ENCODE results near the gene CDC20.

Gene CDC20

DNA sequence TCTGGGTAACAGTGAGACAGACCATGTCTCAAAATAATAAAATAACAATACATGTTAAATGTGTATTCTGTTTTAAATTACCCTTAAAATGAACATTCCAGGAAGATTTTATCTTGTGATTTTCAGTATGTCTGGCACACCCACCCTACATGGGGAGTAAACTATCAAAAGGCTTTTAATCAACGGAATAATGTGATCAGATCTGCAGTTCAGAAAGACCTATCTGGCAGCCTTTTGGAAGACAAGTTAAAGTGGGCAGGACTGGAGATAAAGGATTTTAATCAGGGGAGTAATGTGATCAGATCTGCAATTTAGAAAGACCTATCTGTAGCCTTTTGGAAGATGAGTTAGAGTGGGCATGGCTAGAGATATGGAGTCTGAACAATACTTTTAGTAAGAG, 20.7 kb downstream of the CDC20 start:
- DNase-seq (ENCODE audit: low read depth, low spot score): no peak
- H3K9ac ChIP-seq (ENCODE audit: insufficient read length): no peak overlapping the region

DNA sequence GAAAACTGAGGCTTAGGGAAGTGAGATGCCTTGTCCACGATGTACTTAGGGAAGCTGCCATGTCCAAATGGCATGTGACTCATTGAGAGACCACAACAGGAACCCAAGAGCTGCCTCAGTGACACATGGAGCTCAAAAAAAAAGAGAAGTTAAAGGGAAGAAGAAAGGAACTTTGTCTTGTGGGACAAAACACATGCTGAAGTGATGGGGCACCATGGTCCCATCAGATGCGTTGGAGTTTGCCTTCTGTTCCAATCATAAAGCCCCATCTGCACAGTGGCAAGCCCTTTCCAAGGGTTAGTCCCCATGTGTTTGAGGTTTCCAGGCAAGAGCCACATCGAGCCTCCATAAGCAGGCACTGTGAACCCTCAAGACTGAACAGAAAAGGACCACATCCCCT, 22.8 kb downstream of the CDC20 start:
- TF ChIP-seq EZH2 (IDR thresholded peaks at IDR 0.05) (no peak), FOXP2 (optimal IDR thresholded peaks at IDR 0.05; ENCODE audit: control extremely low read depth, extremely low read length, insufficient read depth) (no peak), POLR2AphosphoS5 (IDR thresholded peaks at IDR 0.05; ENCODE audit: borderline replicate concordance, low read depth, low read length) (no peak)
- DNase-seq (ENCODE audit: low read depth, low spot score): no peak
- Histone ChIP-seq H3K9ac (ENCODE audit: insufficient read length) (no peak overlapping the region), H3K4me3 (no peak overlapping the region), H3K27ac (no peak overlapping the region), H3K9me3 (ENCODE audit: low read depth, low read length) (no peaks in the 10 kb centered on the region), H3K36me3 (ENCODE audit: insufficient read depth, low read length) (peaks cover 38% of the 10 kb centered on the region)

More for the DNA sequence above, 20.7 kb downstream of the CDC20 start:
- TF ChIP-seq FOXP2 (optimal IDR thresholded peaks at IDR 0.05; ENCODE audit: control extremely low read depth, extremely low read length, insufficient read depth) (no peak), EZH2 (IDR thresholded peaks at IDR 0.05) (no peak), POLR2AphosphoS5 (IDR thresholded peaks at IDR 0.05; ENCODE audit: borderline replicate concordance, low read depth, low read length) (no peak)
- Histone ChIP-seq H3K9me3 (ENCODE audit: low read depth, low read length) (no peaks in the 10 kb centered on the region), H3K27ac (no peak overlapping the region), H3K36me3 (ENCODE audit: insufficient read depth, low read length) (peaks cover 16% of the 10 kb centered on the region; the same call in 1 of the 2 replicates), H3K4me3 (no peak overlapping the region)

- Histone ChIP-seq H3K9me3 (ENCODE audit: low read depth, low read length) (no peaks in the 10 kb centered on the region), H3K27ac (no peak overlapping the region), H3K36me3 (ENCODE audit: insufficient read depth, low read length) (peaks cover 42% of the 10 kb centered on the region), H3K9ac (ENCODE audit: insufficient read length) (no peak overlapping the region), H3K4me3 (no peak overlapping the region)
- TF ChIP-seq POLR2AphosphoS5 (IDR thresholded peaks at IDR 0.05; ENCODE audit: borderline replicate concordance, low read depth, low read length) (no peak), FOXP2 (optimal IDR thresholded peaks at IDR 0.05; ENCODE audit: control extremely low read depth, extremely low read length, insufficient read depth) (no peak), EZH2 (IDR thresholded peaks at IDR 0.05) (no peak)
- no peak for DNase-seq (ENCODE audit: low read depth, low spot score)
These were observed 23.4 kb downstream of the CDC20 start for GRCh38 chr1:43382027-43382779.

DNA sequence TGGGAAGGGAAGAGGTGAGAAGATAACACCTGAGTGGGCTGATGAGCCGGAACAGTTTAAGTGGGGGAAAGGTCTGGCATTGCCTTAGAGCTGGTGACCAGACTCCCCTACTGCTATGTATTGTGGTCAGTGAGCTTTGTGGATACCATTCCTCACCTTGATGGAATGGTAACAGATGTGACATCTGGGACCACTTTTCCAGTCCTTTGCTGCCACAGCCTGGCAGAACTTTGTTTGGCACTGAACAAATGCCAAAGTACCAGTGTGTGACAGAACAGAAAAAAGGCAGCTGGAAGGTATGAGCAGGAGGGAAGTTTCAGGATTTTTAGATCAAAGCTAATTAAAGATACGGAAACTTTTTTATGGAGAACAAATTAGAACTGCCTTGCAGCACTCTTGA, 24.7 kb downstream of the CDC20 start:
- Histone ChIP-seq H3K9me3 (ENCODE audit: low read depth, low read length) (no peaks in the 10 kb centered on the region), H3K9ac (ENCODE audit: insufficient read length) (no peak overlapping the region), H3K4me3 (no peak overlapping the region), H3K27ac (no peak overlapping the region), H3K36me3 (ENCODE audit: insufficient read depth, low read length) (peaks cover 42% of the 10 kb centered on the region)
- TF ChIP-seq POLR2AphosphoS5 (IDR thresholded peaks at IDR 0.05; ENCODE audit: borderline replicate concordance, low read depth, low read length) (no peak), FOXP2 (optimal IDR thresholded peaks at IDR 0.05; ENCODE audit: control extremely low read depth, extremely low read length, insufficient read depth) (no peak), EZH2 (IDR thresholded peaks at IDR 0.05) (no peak)
- no peak for DNase-seq (ENCODE audit: low read depth, low spot score)

DNA sequence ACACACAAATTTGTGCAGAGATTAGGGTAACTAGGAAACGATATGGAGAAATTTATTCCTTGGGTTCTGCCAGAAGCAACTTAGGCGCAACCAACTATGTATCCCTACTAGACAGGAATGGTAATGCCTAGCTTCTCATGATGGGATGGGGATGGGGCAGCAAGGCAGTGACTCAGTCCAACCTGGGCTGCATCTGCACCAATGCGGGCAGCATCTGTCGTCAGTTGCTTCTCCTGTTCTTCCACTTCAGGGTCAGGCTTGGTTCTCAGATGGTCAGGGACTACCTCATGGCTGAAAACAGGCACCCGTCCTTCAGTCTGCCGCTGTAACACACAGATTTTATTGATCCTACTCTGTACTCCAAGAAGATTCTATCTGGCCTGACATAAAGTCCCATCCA, 27.9 kb downstream of the CDC20 start:
- Histone ChIP-seq H3K9me3 (ENCODE audit: low read depth, low read length) (no peaks in the 10 kb centered on the region), H3K9ac (ENCODE audit: insufficient read length) (no peak overlapping the region), H3K36me3 (ENCODE audit: insufficient read depth, low read length) (peaks cover 42% of the 10 kb centered on the region), H3K4me3 (no peak overlapping the region), H3K27ac (no peak overlapping the region)
- no peak for DNase-seq (ENCODE audit: low read depth, low spot score)
- no peak for TF ChIP-seq EZH2 (IDR thresholded peaks at IDR 0.05)
- no peak for TF ChIP-seq POLR2AphosphoS5 (IDR thresholded peaks at IDR 0.05; ENCODE audit: borderline replicate concordance, low read depth, low read length)
- TF ChIP-seq FOXP2 (optimal IDR thresholded peaks at IDR 0.05; ENCODE audit: control extremely low read depth, extremely low read length, insufficient read depth): no peak

DNA sequence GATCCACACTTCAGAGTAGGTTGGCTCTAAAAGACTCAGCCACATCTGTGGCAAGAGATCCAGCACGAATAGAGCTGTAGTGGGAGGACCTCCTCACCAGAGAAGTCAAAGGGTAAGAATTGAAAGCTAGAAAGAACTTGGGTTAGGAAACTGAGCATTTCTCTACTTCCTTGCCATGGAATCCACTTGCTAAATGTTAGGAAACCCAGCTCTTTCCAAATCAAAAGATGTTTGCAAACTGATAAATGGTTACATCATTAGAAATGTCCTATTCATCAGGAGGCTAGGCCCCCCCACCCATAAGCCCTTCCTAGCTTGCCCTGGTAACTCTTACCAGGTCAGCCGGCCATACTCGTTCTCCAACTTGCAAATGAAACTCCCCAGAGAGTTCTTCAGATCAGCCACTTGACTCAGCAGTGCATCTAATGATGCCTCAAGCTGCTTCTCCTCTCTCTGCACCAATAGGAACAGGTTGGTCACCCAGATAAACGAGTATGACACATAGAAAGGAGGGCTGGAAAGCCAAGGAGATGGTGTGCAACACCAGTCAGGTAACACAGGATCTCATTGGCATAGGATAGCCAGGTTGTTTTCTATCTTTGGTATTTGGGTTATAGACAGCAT, 29.3 kb downstream of the CDC20 start:
- peaks cover 39% of the 10 kb centered on the region for H3K36me3 ChIP-seq (ENCODE audit: insufficient read depth, low read length)
- no peak for DNase-seq (ENCODE audit: low read depth, low spot score)
- H3K4me3 ChIP-seq: no peak overlapping the region

DNA sequence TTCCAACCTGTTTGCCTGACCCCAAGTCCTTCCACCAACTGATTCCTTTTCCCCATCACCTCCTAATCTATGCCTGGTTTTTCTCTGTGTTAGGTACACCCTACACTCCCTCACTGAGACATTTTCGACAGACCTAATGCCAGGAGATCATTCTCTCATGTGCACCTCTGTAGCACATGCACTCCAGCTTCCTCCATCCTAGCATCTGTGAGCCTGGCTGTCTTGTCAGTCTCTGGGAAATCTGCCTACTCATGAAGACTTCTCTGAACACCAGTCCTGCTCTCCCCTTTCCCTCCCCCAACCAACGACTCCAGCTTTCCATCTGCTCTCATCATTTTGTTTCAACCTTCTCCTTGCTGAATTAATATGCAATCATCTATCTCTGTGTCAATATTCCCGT, 29.8 kb downstream of the CDC20 start:
- Histone ChIP-seq H3K9me3 (ENCODE audit: low read depth, low read length) (no peaks in the 10 kb centered on the region), H3K27ac (no peak overlapping the region), H3K36me3 (ENCODE audit: insufficient read depth, low read length) (peaks cover 34% of the 10 kb centered on the region), H3K4me3 (peak overlapping the region; percentile 93), H3K9ac (ENCODE audit: insufficient read length) (peak overlapping the region; percentile 88)
- TF ChIP-seq FOXP2 (optimal IDR thresholded peaks at IDR 0.05; ENCODE audit: control extremely low read depth, extremely low read length, insufficient read depth) (no peak), POLR2AphosphoS5 (IDR thresholded peaks at IDR 0.05; ENCODE audit: borderline replicate concordance, low read depth, low read length) (no peak), EZH2 (IDR thresholded peaks at IDR 0.05) (no peak)
- DNase-seq (ENCODE audit: low read depth, low spot score): no peak

More for the DNA sequence above, 29.3 kb downstream of the CDC20 start:
- Histone ChIP-seq H3K9me3 (ENCODE audit: low read depth, low read length) (no peaks in the 10 kb centered on the region), H3K27ac (no peak overlapping the region), H3K9ac (ENCODE audit: insufficient read length) (no peak overlapping the region)
- TF ChIP-seq FOXP2 (optimal IDR thresholded peaks at IDR 0.05; ENCODE audit: control extremely low read depth, extremely low read length, insufficient read depth) (no peak), POLR2AphosphoS5 (IDR thresholded peaks at IDR 0.05; ENCODE audit: borderline replicate concordance, low read depth, low read length) (no peak), EZH2 (IDR thresholded peaks at IDR 0.05) (no peak)
